OCI-LY3 (cell line): ENCODE data around the gene CHSY3.

ENCODE experiments used
- EZH2phosphoT487 ChIP-seq: fragments of 200-600 bp; shearing (Covaris generic); IDR thresholded peaks from 2 replicates; pipeline ENCODE4 v1.6.1; 2018; ENCODE audit warnings: antibody characterized with exemption, mixed run types, low read depth
- TF ChIP-seq, protein P1 (sequence below): fragments of 200-600, 300-600 bp; sonication (generic); IDR thresholded peaks from 2 replicates; pipeline ENCODE4 v1.5.1; 2014; ENCODE audit warnings: antibody characterized with exemption, low read length, low read depth

DNA sequence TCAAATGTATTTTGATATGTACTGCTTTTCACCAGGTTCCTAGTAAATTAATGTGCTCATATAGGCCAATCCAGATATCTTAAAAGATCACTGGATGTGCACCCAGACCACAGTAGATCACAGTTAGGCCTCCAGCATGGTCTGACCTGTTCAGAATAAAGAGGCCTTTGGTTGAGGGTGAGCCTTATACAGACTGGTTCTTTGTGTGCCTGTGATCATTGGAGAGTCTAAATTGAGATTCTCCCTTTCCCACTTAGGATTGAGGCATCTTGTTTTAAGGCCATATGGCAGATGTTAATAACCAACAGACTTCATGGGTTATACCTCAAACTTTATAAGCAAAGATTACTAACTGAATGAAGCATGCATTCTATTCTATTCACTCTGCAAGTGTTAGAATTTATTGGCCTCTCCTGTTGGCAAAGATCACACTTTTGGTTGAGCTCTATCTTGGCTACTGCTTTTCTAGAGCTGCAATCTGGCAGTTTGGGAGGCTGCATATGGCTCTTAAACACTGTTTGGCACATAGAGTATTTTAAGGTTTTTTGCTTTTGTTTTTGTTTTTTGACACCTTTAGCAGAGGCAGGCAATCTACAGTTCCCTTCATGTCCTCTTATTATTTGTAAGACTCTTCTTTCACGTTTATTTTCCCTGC is 8.5 kb downstream of the CHSY3 start:
- TF ChIP-seq, protein P1, sequence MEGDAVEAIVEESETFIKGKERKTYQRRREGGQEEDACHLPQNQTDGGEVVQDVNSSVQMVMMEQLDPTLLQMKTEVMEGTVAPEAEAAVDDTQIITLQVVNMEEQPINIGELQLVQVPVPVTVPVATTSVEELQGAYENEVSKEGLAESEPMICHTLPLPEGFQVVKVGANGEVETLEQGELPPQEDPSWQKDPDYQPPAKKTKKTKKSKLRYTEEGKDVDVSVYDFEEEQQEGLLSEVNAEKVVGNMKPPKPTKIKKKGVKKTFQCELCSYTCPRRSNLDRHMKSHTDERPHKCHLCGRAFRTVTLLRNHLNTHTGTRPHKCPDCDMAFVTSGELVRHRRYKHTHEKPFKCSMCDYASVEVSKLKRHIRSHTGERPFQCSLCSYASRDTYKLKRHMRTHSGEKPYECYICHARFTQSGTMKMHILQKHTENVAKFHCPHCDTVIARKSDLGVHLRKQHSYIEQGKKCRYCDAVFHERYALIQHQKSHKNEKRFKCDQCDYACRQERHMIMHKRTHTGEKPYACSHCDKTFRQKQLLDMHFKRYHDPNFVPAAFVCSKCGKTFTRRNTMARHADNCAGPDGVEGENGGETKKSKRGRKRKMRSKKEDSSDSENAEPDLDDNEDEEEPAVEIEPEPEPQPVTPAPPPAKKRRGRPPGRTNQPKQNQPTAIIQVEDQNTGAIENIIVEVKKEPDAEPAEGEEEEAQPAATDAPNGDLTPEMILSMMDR, result no peak
- no peak for TF ChIP-seq EZH2phosphoT487
